GM12873 (cell line): ENCODE measurements around the gene VSTM4.
A peak's percentile ranks its signal among the peaks of the same experiment; 100 is the strongest.

ENCODE experiments used
- TF ChIP-seq, protein P1 (sequence below): IDR thresholded peaks from 2 replicates; pipeline ENCODE4 v1.5.1; 2012; ENCODE audit warnings: low read depth, mild to moderate bottlenecking, moderate library complexity, low read length, control low read depth; ENCODE audit not compliant: insufficient read depth; ENCODE audit errors: missing control alignments

VSTM4 gene

DNA sequence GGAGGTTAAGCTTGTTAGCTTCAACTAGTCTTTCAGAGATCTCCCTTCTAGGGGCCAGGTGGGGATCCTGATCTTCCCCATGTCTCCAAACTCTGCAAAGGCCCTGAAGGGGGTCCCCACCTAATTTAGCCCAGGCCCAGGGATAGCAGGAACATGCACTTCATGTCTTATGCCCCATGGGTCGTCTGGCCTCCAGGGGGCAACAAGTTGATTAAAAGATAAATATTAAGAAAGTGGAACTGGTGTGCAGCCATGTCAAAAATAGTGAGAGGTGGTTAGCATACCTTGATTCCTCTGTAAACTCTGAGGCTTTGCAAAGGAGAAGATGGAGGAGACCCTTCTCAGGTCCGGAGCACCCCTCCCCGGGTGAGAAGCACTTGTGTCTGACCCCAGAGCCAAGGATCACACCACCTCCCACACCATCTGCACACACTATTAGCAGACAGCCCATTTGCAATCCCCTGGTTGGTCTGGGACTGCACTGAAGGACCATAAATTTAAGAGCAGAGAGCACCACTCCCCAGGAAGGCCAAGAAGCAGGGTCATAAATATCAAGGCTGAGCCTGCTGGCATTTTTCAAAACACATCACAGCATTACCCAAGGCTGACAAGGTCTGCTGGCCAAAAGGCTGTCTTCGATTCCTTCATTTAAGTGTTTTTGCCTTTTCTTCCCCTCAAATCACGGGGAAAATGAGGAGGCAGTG is 131.5 kb downstream of the VSTM4 start:
- TF ChIP-seq, protein P1, sequence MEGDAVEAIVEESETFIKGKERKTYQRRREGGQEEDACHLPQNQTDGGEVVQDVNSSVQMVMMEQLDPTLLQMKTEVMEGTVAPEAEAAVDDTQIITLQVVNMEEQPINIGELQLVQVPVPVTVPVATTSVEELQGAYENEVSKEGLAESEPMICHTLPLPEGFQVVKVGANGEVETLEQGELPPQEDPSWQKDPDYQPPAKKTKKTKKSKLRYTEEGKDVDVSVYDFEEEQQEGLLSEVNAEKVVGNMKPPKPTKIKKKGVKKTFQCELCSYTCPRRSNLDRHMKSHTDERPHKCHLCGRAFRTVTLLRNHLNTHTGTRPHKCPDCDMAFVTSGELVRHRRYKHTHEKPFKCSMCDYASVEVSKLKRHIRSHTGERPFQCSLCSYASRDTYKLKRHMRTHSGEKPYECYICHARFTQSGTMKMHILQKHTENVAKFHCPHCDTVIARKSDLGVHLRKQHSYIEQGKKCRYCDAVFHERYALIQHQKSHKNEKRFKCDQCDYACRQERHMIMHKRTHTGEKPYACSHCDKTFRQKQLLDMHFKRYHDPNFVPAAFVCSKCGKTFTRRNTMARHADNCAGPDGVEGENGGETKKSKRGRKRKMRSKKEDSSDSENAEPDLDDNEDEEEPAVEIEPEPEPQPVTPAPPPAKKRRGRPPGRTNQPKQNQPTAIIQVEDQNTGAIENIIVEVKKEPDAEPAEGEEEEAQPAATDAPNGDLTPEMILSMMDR, result no peak

DNA sequence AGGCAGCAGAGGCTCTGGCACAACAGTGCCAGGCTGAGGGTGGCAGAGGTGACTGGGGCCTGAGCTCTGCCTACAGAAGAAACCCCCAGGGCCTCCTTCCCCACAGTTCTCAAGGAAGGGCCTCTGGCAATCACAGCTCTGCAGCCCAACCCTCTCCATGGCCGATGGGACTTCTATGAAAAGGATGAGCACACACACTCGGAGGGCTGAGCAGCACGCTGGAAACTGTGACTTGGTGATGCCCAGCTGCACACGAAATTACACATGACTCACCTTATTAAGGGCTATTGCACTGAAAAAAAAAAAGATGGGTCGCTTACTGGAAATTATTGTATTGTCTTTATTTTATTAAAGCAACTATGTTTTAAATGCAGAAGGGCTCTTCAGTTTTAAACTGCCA is 132.7 kb downstream of the VSTM4 start:
- TF ChIP-seq, protein P1, result no peak

DNA sequence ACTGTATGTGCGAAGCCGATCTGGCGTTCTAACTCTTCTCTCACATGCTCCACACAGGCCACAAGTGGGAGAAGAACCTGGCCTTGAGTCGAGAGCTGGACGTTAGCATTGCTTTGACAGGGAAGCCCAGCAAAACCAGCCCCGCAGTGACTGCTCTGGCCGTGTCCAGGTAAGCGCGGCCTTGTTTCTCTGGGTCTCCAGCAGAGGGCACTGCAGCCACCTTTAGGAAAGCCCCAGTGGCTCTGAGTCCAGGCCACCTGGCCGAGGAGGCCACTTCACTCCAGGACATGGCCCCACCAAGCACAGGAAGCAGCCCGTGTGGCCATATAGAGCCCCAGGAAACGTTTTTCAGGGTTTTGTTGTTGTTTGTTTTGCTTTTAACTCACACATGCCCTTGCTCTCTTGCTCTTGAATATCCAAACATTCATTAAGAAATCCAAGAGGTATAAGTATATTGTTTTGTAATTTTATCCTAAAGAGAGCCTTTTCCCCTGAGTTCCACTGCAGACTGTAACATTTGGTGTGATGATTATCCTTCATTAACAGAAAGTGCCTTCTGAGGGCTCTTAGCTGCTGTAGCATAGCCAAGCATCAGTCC is 133.9 kb downstream of the VSTM4 start:
- TF ChIP-seq, protein P1, result peak; percentile 82

DNA sequence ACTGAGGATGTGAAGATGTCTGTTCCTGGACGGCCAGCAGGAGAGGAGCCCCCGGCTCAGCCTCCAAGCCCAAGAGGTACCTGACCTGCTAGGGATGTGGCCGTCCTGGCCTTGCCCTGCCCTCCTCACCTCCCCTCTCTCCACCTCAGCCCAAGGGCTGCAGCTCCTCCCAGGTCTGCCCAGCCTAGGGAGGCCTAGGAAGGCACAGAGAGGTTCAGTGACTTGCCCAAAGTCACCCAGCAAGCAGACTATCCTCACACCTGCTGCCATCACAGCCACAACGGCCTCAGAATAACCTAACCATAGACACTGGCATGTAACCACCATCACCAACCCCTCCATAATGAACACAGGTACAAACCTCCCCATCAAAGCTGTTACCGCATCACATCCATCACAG is 137.0 kb downstream of the VSTM4 start:
- TF ChIP-seq, protein P1, result no peak

DNA sequence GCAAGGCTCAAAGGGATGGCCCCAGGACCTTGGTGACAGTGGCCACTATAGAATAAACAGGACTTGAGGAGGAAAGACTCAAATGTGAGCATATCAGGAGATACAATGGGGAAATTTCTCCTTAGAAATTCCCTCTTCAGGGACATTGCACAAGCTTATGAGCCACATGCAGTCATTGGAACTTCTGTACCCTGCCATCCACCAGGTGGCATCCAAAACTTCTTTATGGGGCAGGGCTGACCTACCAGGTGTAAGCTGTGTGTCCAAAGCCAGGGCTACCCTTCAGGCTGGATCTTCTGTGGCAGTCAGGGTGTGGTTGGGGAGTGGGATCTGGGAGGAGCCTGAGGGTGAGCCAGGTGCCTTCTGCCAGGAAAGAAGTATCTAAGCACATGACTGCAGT is 139.1 kb downstream of the VSTM4 start:
- TF ChIP-seq, protein P1, result peak; percentile 29

DNA sequence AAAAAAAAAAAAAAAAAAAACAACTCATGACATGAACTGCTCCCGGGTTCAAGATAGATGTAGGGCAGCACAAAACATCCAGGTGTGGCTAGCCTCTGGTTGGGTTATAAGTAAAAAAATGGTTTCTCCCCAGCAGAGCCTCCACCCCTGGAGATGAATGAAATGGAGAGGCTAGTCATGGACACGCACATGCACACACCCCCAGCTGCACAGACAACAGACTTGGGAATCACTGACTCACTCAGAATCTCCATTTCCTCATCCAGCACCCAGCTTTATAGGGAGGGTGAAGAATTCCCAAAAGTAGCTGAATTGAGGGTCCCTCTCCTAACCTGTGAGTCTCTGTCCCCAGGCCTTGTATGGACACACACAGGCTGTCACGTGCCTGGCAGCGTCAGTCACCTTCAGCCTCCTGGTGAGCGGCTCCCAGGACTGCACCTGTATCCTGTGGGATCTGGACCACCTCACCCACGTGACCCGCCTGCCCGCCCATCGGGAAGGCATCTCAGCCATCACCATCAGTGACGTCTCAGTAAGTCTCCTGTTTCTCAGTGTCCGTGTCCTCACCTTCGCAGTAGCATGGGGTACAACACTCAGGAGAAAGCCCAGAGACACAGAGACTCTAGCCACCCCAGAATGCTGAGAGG is 140.7 kb downstream of the VSTM4 start:
- TF ChIP-seq, protein P1, result no peak

DNA sequence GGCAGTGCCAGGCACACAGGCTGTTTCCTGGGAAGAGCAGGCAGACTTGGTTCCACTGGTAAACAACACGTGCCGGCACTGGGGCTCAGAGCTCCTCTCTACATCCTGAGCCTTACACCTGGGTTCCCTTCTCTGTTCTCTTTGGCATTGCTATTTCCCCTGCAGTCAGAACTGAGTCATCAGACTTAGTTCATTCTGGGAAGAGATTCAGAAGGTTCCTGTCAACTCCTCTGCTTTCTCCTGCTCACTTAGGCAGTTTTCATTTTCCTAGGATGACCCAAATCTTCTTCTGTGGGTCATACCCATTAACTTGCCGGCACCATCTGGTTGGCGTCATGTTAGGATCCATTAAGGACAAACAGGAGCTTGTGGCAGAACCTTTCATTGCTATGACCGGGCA is 142.3 kb downstream of the VSTM4 start:
- TF ChIP-seq, protein P1, result no peak
